Thyroid gland (tissue), 4 donors: ENCODE measurements around the gene FAM171A2. TPM values are rescaled to one million over a fixed set of nuclear protein-coding genes. Genes with fewer than 3 reads are reported as not detected.

Experiments used
- DNase-seq, 2 donors: peaks; one replicate each; pipeline ENCODE4 v3.0.0-alpha.2; 2019
- H3K27ac ChIP-seq, 3 donors: fragments of 200-600 bp; sonication (generic); 1 replicate in 2 of 3; 2 replicates in 1 of 3; pipeline ENCODE4 v1.5.1; 2016 to 2019; ENCODE audit warnings: mild to moderate bottlenecking in 1 of 3, moderate library complexity in 1 of 3
- H3K27me3 ChIP-seq: fragments of 200-600 bp; sonication (generic); one replicate; pipeline ENCODE4 v1.5.1; 2019
- H3K36me3 ChIP-seq, 2 donors: fragments of 200-600 bp; sonication (generic); one replicate each; pipeline ENCODE4 v1.5.1; 2016 to 2019
- H3K4me1 ChIP-seq, 2 donors: fragments of 200-600 bp; sonication (generic); one replicate each; pipeline ENCODE4 v1.5.1; 2017 to 2019
- H3K4me3 ChIP-seq, 3 donors: fragments of 200-600 bp; sonication (generic); replicated peaks in 1 of 3; 1 replicate in 2 of 3; 2 replicates in 1 of 3; pipeline ENCODE4 v1.5.1; 2016; ENCODE audit warnings: mild to moderate bottlenecking in 1 of 3
- H3K9me3 ChIP-seq: fragments of 200-600 bp; sonication (generic); one replicate; pipeline ENCODE4 v1.5.1; 2017
- CTCF ChIP-seq, 6 experiments: fragments of 200-600 bp in 3 of 6; fragments of 450-650 bp in 3 of 6; sonication (generic) in 3 of 6; IDR thresholded peaks; one replicate each; pipeline ENCODE4 v1.5.1; 2016 to 2019; ENCODE audit warnings: antibody characterized with exemption in 6 of 6, mild to moderate bottlenecking in 2 of 6, inconsistent platforms in 1 of 6, moderate library complexity in 1 of 6
- POLR2A ChIP-seq, 2 donors: fragments of 450-650 bp; IDR thresholded peaks; one replicate each; pipeline ENCODE4 v1.6.1; 2017; ENCODE audit warnings: antibody characterized with exemption in 2 of 2, mild to moderate bottlenecking in 2 of 2, moderate library complexity in 1 of 2
- WGBS, 2 donors: methylation state at CpG; one replicate each; pipeline ENCODE4 v1.1.5; 2017; 5-methylcytosine and 5-hydroxymethylcytosine counted together
- intact Hi-C: fragments of 100-400 bp; cut with DNase I; formaldehyde crosslinking; loops from one replicate; pipeline ENCODE4 v1.15.1; 2023
- total RNA-seq, 4 donors: library from RNA; depleted of rRNA; stranded (reverse); fragments of >200 nt; gene quantifications; one replicate each; pipeline ENCODE4 v1.2.3, GENCODE V29; 2016

Gene FAM171A2
- total RNA-seq, 4 donors from 2014 or later, result 7.1 to 15.0 (median 10.4) TPM

- Histone ChIP-seq H3K27ac (no peak overlapping the region), H3K36me3 (no peaks in the 10 kb centered on the region), H3K9me3 (no peaks in the 10 kb centered on the region), H3K4me1 (peaks cover 43 to 46% of the 10 kb centered on the region in 2 donors), H3K4me3 (peak overlapping the region; percentile 52 to 62 (median 56)), H3K27me3 (no peaks in the 10 kb centered on the region)
- TF ChIP-seq CTCF (IDR thresholded peaks at IDR 0.05), result no peak
- TF ChIP-seq POLR2A (IDR thresholded peaks at IDR 0.05), result no peak
- intact Hi-C loops, result no loop called here
- 0 to 7% methylated on average over 3 to 7 of the region's 45 CpGs for WGBS, 2 donors
- DNase-seq, result peak in 1 of 2 donors; percentile 19
These were observed 572 bp downstream of the FAM171A2 start for GRCh38 chr17:44362949-44363612.

- peak overlapping the region in 1 of 3 donors; percentile 62 for H3K4me3 ChIP-seq
- peaks cover 40 to 43% of the 10 kb centered on the region in 2 donors for H3K4me1 ChIP-seq
- WGBS, 2 donors, result 0 to 31% methylated on average over 2 to 5 of the region's 11 CpGs
- intact Hi-C loops, result no loop called here
- H3K9me3 ChIP-seq, result no peaks in the 10 kb centered on the region
- no peak for TF ChIP-seq POLR2A (IDR thresholded peaks at IDR 0.05)
- no peak for TF ChIP-seq CTCF (IDR thresholded peaks at IDR 0.05)
- H3K27me3 ChIP-seq, result no peaks in the 10 kb centered on the region
- H3K27ac ChIP-seq, result no peak overlapping the region
- no peaks in the 10 kb centered on the region for H3K36me3 ChIP-seq
- DNase-seq, result no peak
These were observed 1.1 kb downstream of the FAM171A2 start for GRCh38 chr17:44362459-44362948.

GRCh38 chr17:44361292-44362260, 2.1 kb downstream of the FAM171A2 start:
- WGBS, 2 donors, result 56 to 57% methylated on average over 11 of the region's 11 CpGs
- no peak overlapping the region for H3K27ac ChIP-seq
- peaks cover 35 to 37% of the 10 kb centered on the region in 2 donors for H3K4me1 ChIP-seq
- no peaks in the 10 kb centered on the region for H3K27me3 ChIP-seq
- H3K9me3 ChIP-seq, result no peaks in the 10 kb centered on the region
- intact Hi-C loops, result no loop called here
- H3K36me3 ChIP-seq, result no peaks in the 10 kb centered on the region
- no peak for DNase-seq
- no peak overlapping the region for H3K4me3 ChIP-seq
- TF ChIP-seq POLR2A (IDR thresholded peaks at IDR 0.05), result no peak
- TF ChIP-seq CTCF (IDR thresholded peaks at IDR 0.05), result no peak

- Histone ChIP-seq H3K9me3 (no peaks in the 10 kb centered on the region), H3K4me1 (peaks cover 31 to 32% of the 10 kb centered on the region in 2 donors), H3K27me3 (no peaks in the 10 kb centered on the region), H3K36me3 (no peaks in the 10 kb centered on the region), H3K27ac (no peak overlapping the region), H3K4me3 (no peak overlapping the region)
- peak; percentile 53 to 54 for DNase-seq
- TF ChIP-seq CTCF (IDR thresholded peaks at IDR 0.05) (no peak), POLR2A (IDR thresholded peaks at IDR 0.05) (no peak)
- 35 to 57% methylated on average over 5 of the region's 5 CpGs for WGBS, 2 donors
- intact Hi-C loops, result no loop called here
These were observed 2.8 kb downstream of the FAM171A2 start for GRCh38 chr17:44360826-44361225.
